Stromal cell of bone marrow (primary cell): ENCODE data around the gene OPHN1.

Experiments
- DNase-seq: peaks from one replicate; pipeline ENCODE4 v3.0.0-alpha.2; 2012; ENCODE audit warnings: low read depth

OPHN1 gene

GRCh38 chrX:68433155-68433980 is at the start of gene OPHN1:
OPHN1 (minus strand) TSS chrX:68433495; CDS start chrX:68433020, 475 bp downstream.
- peak; percentile 66 for DNase-seq

DNA sequence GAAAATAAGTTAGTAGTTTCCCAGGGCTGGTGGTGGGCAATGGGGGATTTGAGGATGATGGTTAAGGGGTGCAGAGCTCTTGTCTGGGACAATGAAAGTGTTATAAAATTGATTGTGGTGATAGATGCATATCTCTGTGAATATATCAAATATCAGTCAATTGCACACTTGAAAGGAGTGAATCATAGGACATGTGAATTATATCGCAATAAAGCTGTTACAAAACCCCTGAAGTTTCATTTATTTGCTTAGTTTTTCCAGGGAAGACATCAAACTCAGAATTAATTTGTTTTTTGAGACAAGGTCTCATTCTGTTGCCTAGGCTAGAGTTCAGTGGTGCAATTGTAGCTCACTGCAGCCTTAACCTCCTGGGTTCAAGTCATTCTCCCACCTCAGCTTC is 47.7 kb upstream of the OPHN1 start:
- DNase-seq = no peak

DNA sequence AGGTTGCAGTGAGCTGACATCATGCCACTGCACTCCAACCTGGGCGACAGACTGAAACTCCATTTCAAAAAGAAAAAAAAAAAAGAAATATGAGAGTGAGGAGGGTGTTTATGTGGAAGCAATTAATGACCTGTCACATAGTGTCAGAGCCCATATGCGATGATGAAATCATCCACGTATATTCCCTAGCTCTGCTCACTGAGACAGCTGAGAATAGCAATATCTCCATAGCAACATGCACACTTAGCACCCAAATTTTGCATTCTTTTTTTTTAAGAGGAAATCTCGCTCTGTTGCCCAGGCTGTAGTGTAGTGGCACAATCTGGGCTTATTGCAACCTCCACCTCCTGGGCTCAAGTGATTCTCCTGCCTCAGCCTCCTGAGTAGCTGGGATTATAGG is 31.5 kb upstream of the OPHN1 start:
- DNase-seq = no peak

- DNase-seq = no peak
Observed at GRCh38 chrX:68463880-68464279, 30.6 kb upstream of the OPHN1 start.

- DNase-seq = no peak
Observed at GRCh38 chrX:68462653-68463052, 29.4 kb upstream of the OPHN1 start.

DNA sequence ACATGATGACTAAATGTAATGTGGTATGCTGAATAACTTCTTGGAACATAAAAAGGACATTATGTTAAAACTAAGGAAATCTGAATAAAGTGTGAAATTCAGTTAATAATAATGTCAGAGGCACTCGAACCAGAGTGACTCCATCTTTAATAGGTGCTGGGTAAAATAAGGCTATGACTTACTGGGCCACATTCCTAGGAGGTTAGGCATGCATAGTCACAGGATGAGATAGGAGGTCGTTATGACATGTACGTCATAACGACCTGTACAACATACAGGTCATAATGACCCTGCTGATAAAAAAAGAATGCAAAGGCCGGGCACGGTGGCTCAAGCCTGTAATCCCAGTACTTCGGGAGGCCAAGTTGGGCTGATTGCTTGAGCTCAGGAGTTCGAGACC is 28.9 kb upstream of the OPHN1 start:
- no peak for DNase-seq

GRCh38 chrX:68461576-68461975 is 28.3 kb upstream of the OPHN1 start:
- no peak for DNase-seq

DNA sequence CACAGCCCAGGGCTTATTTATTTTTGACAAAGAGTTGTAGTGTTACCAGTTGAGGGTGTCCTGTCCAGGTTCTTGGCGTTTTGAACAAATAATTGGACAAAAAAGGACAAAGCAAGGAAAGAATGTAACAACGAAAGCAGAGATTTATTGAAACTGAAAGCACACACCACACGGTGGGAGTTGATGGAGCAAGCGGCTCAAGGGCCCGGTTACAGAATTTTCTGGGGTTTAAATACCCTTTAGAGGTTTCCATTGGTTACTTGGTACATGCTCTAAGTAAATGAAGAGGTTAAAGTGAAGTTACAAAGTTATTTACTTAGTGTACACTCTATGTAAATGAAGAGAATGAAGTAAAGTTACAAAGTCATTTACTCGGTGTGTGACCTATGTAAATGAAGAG is 27.8 kb upstream of the OPHN1 start:
- DNase-seq = no peak

DNA sequence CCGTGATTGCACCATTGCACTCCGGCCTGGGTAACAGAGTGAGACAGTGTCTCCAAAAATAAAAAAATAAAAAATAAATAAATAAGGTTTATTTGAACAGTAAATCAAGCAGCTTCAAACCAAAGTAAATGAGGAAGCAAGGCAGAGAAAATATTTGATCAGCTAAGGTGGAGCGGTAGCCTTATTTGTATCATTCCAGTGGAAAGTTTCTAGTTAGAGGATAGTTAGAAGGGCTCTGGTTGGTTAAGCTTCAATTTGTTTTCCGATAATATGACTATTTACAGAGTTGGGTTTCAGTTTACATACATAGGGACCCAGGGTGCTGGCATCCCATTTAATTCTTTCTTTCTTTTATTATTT is 21.8 kb upstream of the OPHN1 start:
- no peak for DNase-seq

DNA sequence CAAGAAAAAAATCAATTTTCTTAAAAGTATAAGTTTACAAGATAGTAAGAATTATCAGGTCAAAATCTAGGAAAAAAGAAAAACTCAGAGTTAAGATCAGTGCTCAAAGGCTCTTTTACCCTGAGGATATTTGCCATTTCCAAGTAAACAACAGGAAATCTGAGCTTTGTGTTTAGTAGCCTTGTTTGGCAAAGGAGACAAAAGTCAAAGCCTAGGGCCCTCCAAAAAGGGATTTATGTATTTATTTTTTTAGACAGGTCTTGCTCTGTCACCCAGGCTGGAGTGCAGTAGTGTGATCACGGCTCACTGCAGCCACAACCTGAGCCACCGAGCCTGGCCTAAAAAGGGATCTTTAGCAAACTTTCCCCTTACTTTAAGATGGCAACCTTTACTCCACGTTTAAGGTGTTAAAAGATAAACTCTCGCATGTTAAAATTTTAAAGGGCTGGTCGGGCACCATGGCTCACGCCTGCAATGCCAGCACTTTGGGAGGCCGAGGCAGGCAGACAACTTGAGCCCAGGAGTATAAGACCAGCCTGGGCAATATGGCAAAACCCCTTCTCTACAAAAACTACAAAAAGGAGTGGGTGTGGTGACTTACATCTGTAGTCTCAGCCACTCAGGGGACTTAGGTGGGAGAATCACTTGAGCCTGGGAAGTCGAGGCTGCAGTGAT is 21.3 kb upstream of the OPHN1 start:
- DNase-seq = no peak

DNA sequence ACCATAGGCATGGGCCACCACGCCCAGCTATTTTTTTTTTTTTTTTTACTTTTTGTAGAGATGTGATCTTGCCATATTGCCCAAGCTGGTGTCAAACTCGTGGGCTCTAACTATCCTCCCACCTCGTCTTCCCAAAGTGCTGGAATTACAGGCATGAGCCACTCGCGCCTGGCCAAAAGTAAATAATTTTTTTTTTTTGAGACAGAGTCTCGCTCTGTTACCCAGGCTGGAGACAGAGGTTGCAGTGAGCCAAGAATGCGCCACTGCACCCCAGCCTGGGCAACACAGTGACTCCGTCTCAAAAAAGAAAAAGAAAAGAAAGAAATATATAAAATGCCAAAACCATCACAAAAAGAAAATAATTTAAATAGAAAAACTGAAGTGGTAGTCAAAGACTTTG is 18.4 kb upstream of the OPHN1 start:
- no peak for DNase-seq

- no peak for DNase-seq
Observed at GRCh38 chrX:68443155-68443868, 10.0 kb upstream of the OPHN1 start.

- peak; percentile 52 for DNase-seq
Observed at GRCh38 chrX:68440940-68441339, 7.6 kb upstream of the OPHN1 start.

DNA sequence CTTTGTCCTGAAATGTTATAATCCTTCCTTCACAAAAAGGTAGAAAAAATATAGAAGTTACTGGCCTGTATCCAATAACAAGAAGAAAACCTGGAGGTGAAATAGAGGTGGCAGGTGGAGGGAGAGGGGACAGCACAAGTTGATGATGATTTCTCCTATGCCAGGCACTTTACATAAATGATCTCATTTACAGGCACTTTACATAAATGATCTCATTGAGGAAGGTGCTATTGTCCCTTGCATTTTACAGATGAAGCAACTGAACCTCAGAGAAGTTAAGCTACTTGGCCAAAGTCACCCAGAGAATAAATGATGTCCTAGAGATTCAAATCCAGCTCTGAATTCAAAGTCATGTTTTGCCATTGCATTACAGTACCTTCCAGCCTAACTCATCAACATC is 7.1 kb upstream of the OPHN1 start:
- DNase-seq = no peak

DNA sequence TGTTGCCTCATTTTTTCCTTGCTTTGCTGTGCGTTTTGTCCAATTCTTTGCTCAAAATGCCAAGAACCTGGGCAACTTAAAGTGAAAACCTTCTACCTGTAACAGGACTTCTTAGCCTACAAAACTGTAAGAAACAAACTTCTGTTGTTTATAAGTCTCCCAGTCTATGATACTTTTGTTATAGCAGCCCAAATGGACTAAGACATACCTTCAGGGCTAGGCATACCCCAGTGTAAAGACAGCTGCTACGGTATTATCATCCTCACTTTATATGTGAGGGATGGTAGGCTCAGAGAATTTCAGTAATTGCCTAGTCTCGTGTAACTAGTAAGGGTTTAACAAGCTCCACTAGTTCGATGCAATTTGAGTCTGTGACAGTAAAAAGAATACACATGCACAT is 6.0 kb upstream of the OPHN1 start:
- no peak for DNase-seq

DNA sequence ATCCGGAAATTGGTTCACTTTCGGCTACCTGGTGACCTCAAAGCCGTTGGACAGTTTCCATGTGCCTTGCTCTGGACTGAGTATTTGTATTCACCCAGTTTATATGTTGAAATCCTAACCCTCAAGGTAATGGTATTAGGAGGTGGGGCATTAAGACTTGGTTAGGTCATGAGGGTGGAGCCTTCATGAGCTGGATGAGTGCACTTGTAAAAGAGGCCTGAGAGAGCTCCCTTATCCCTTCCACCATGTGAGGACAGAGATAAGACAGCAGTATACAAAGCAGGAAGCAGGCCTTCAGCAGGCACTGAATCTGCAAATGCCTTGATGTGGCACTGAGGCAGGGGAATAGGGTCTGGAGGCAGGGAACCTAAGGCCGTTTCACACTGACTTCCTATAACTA is 5.3 kb upstream of the OPHN1 start:
- no peak for DNase-seq

DNA sequence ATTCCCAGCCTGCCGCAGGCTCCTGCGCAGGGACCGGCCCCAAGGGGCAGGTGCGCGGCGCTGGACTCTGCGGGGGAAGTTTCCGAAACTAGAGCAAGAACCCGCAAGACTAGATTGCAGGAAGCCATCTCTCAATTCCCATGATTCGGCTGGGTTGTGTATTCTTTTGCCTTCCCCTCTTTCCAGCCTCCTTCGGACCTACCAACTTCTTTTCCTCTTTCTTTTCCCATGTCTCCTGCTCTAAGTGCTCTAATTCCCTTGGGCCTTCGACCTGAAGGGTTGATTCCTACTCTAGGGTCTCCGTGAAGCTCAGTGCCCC is 645 bp upstream of the OPHN1 start:
- DNase-seq = no peak

GRCh38 chrX:68432648-68433047 is 647 bp downstream of the OPHN1 start:
- DNase-seq = no peak

GRCh38 chrX:68431836-68432235 is 1.5 kb downstream of the OPHN1 start:
- DNase-seq = no peak

DNA sequence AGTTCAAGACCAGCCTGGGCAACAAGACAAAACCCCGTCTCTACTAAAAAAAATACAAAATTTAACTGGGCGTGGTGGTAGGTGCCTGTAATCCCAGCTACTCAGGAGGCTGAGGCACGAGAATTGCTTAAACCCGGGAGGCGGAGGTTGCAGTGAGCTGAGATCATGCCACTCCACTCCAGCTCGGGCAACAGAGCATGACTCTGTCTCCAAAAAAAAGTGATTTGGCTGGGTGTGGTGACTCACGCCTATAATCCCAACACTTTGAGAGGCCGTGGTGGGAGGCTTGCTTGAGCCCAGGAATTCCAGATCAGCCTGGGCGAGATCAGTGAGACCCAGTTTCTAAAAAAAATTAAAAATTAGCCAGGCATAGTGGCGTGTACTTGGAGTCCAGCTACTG is 4.1 kb downstream of the OPHN1 start:
- DNase-seq = no peak

- DNase-seq = no peak
Observed at GRCh38 chrX:68428431-68428830, 4.9 kb downstream of the OPHN1 start.

- no peak for DNase-seq
Observed at GRCh38 chrX:68424719-68425118, 8.6 kb downstream of the OPHN1 start.

DNA sequence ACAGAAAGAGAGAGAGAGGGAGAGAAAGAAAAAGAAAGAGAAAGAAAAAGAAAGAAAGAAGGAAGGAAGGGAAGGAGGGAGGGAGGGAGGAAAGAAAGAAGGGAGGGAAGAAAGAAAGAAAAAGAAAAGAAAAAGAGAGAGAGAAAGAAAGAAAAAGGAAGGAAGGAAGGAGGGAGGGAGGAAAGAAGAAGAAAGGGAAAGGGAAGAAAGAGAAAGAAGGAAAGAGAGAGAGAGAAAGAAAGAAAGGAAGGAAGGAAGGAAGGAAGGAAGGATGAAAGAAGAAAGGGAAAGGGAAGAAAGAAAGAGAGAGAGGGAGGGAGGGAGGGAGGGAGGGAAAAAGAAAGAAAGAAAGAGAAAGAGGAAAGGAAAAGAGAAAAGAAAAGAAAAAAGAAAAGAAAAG is 10.8 kb downstream of the OPHN1 start:
- no peak for DNase-seq
